GM19463 (cell line): Measurements from ENCODE around the gene PLEKHG7.

Experiments
- ATAC-seq: cut with Tn5 transposase; IDR thresholded peaks from one replicate; pipeline ENCODE4 v1.9.1; 2021; ENCODE audit warnings: mild to moderate bottlenecking, moderate library complexity; ENCODE audit not compliant: unreplicated experiment

PLEKHG7 gene

DNA sequence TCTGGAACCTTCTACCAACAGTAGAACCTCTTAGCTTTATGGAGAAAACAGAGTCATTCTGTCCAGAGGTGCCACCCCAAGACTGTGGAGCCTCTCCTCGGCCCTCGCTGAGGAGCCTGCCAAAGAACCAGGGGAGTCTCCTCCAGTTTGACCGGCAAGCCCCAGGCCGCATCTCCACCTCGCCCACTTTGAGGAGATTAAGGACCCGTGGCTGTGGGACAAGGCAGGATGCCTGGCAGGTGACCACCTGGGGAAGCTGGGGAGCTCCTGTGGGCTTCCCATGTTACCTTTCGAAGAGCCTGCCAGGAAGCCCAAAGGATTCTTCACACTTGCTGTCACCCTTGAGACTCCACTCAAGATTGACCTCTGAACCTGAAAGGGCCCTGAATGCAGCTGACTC is 3.8 kb downstream of the PLEKHG7 start:
- no peak for ATAC-seq

DNA sequence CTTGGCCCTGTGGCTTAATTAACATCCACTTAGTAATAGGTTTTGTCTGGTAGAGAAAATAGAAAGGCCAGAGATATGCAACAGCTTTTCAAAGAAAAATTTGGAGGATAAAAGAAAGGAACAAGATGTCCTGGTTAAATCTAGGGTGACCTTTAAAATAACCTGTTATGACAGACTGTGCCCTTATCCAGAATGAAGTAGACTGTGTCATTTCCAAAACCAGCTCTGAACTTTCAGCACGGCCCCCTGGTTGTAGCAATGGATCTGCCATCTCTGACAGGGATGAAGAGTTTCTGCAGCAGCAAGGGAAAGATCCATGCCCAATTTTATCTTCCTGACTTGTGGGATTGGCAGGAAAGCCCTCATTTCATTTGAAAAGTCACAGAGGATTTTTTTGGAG is 5.1 kb downstream of the PLEKHG7 start:
- no peak for ATAC-seq

DNA sequence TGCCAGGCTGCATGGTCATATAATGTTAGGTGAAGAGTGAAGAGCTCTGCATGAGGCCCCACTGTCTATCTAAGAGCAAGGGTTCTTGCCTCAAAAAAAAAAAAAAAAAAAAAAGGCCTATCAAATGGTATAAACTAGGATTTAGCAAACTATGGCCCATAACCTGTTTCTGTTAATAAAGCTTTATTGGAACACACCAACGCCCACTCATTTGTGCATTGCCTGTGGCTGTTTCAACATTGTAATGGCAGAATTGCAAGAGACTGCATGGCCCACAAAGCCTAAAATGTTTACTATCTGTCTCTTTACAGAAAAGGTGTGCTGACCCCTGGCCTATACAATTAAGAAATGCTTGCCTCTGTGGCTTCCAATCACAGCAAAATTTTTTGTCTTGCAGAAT is 12.8 kb downstream of the PLEKHG7 start:
- no peak for ATAC-seq

DNA sequence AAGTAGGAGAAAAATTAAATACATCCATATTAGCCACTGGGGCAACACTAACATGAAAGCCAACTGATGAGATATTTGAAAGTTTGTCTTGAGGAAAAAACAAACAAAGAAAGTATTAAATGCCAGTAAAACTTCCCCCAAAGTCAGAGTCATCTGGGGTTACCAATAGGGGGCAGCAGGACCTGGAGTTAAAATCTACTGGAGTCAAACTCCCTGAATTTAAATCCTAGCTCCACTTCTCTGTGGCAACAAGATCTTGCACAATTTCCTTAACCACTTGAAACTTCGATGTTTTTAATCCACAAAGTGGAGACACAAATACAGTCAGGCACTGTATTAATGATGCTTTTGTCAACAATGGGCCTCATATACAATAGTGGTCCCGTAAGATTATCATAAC is 14.4 kb downstream of the PLEKHG7 start:
- no peak for ATAC-seq

DNA sequence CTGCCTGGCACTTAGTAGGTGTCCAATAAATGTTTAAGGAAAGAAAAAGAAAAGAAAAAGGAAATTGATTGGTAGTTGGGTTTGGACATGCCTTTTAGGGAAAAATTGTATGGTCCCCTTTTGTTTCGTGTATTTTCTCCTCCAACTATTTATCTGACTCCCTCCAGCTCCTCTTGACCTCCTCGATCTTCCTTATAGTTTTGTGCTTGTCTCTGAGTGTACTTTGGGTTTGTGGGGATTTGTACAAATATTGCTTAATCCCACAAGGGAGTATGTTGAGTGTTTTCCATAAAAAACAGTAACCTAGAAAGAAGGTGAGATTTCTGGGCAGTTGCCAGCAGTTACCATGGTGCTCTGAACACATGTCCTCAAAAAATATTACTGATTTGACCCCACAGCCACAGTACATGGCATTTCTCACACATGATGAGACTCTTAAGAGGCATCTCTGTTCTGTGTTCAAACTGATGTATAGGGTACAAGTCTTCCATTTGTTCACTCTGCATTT is 15.7 kb downstream of the PLEKHG7 start:
- no peak for ATAC-seq

DNA sequence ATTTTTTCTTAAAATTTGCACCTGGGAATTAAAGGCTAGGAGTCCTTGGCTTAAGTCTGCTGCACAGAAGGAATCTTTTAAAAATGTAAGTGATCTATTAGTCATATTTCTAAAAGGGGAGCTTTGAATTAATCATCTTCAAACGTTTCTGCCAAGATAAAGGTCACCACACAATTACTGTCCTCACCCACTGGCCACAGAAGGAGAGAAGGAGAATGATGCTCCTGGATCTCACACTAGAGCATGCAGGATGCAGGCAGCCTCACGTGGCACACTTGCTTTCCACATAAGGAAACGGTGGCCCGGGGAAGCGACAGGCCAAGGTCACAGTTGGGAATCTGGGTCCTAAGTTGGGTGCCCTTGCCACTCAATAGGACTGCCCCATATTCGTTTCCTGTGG is 16.9 kb downstream of the PLEKHG7 start:
- ATAC-seq = no peak

DNA sequence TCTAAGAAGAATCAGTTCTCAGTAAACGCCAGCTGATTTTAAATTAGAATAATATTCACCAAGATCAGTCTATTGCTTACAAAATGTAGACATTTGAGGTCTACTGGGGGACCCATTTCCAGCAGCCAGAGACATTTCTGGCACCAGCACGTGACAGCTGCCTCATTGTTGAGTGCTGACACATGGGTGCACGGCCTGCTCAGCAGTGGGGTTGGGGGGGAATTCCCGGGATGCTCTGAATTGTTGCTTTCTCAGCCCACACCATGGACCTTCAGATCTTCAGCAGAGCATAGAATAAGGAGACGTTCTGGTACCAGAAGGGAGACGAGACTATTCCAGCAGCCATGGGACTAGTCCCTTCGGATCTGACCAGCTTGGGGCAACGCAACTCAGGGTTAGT is 18.3 kb downstream of the PLEKHG7 start:
- ATAC-seq = no peak

DNA sequence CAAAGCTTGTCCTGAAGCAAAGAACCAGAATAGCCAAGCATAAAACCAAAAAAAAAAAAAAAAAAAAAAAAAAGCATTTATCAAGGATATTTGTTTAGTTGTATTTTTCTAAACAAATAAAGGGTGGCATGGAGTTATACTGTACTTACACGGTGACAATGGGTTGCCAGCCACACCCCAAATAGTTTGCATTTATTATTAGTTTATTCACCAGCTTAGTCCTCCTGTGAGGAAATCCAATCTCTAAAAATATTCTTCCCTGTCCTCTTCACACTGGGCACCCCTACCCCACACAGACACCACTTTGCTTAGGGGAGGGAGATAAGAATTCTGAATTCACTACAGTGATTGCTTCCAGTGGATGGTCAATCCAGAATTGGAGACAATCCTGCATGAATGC is 18.9 kb downstream of the PLEKHG7 start:
- no peak for ATAC-seq

DNA sequence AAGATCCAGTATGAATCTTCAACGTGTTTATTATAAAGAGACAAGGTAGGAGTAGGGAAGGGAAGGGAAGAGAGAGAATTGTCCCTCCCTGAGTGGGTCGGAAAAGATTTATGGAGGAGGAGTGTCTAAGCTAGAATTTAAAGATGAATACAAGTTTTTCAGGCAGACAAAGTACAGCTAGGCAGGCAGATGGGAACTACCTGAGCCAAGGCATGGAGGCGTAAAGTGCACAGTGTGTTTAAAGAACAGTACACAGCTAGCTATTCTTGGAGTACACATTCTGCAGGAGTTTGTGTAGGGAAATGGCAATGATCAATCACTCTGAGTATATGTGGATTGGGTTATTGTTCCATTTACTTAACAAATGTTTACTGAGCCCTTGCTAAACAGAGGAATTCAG is 20.1 kb downstream of the PLEKHG7 start:
- no peak for ATAC-seq

DNA sequence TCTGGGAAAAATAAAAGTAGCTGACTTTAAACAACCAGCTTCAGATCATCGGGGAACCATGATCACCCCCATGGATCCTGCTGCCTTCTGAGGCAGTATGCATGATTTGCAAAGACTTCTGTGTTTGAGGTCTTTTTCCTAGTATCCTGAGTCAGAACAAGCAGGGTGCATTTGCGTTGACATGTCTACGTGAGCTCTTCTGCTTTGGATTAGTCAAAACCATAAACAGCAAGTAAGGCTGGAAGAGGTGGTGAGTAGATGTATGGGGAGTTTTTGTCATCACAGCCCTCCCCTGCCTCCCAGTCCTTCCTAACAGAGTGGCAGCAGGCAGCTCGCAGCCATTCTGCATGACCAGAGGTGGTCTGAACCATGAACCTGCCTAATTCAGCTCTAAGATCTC is 24.1 kb downstream of the PLEKHG7 start:
- ATAC-seq = no peak

DNA sequence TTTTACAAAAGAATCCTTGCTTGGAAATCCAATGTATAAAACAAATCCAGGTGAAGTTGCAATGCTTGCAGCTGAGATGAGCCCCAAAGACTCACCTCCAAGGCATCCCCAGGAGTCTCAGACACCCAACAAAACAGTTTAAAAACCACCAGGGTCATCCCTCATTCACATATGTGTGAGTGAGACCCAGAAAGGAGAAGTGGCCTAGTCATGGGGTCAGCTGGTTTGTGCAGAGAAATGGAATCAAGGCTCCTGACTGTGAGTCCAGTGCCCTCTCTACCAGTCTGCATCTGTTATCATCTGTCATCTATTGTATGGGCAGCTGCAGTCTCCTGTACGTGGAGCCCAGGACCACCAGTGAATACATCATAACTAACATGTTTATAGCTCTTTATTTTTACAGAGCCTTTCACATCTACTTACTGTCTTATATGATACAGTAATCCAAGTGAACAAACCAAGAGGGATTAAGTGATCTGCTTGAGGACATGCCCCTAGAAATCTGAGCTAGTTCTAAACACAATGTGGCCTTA is 27.1 kb downstream of the PLEKHG7 start:
- ATAC-seq = no peak

DNA sequence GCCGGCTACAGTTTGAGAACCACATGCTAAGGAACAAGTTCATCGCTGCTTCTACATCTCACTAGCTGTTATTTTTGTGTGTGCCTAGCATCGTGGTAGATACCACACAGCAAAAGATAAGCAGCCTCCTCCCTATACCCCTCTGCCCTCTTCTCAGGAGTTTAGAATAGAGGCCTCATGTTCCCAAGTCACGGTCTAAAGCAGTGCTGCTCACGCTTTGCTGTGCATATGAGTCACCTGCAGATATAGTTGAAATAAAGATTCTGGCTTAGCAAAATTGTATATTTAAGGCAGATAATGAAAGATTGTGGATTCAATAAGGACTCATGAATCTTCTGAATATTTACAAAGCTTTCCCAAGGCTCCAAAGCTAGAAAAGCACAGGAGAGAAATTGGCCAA is 28.0 kb downstream of the PLEKHG7 start:
- no peak for ATAC-seq

DNA sequence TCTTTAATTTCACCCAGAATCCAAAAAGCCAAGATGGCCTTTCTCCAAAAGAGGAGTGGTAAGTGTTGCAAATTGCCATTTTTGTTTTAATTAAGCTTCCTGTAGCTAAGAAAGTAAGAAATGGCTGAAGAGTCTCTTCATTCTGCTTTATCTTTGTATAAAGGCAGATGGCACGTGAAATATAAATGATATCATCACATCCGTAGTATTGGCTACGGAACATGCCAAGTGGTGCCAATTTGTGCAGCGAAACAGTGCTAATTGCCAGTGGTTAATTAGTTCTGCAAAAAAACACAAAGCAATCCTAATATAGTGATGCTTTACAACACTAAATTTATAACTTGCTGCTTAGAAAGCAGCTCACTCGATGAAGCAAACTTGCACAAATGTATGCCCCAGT is 29.4 kb downstream of the PLEKHG7 start:
- no peak for ATAC-seq

DNA sequence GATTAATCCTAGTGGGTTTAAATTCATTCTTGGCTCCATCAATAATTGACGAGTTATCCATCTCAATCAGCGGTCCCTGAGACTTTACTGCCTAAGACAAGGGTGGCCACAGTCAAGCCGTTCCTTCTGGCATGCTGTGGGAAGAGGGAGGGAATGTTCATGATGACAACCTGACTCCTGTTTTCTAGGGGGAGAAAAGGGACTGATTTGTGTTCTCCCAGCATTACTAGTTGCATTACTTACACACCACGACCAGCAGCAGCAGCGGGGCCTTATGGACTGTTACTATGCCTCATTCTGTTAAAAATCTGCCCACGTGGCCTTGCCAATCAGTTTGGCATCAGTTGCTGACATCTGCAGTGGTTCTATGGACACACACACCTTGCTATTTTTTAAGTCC is 29.9 kb downstream of the PLEKHG7 start:
- no peak for ATAC-seq

DNA sequence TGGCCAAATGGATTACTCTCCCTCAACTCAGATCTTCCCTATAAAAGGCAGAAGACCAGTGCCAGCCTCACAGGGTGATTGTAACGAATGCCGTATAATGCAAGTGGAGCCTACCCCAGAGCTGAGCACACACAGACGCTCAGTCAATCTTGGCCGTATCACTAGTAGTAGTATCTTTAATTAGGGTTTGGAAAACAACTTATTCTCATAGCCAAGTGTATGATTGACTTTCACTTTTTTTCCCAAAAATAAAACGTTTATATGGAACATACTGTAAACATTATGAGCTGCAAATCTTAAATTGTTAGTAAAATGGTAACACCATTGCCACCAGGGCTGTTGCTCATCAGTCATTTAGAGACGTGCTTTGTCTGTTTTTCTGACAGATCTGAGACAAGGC is 30.4 kb downstream of the PLEKHG7 start:
- no peak for ATAC-seq

DNA sequence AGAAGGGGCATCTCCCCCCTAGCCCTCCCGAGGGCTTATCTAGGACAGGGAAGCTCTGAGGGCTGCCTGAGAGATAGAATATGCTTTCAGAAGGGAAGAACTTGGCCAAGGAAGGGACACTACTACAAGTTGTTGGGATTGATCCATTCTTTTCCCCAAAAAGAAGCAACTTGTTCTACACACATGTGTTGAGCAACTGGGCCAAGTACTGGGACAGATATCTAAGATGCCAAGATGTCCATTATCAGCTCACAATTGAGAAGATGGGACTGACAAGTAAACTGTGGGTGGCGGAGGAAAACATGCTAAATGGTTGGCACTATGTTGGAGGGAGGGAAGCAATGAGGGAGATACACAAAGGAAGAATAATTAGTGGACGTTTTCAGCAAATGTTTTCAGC is 30.9 kb downstream of the PLEKHG7 start:
- ATAC-seq = no peak

DNA sequence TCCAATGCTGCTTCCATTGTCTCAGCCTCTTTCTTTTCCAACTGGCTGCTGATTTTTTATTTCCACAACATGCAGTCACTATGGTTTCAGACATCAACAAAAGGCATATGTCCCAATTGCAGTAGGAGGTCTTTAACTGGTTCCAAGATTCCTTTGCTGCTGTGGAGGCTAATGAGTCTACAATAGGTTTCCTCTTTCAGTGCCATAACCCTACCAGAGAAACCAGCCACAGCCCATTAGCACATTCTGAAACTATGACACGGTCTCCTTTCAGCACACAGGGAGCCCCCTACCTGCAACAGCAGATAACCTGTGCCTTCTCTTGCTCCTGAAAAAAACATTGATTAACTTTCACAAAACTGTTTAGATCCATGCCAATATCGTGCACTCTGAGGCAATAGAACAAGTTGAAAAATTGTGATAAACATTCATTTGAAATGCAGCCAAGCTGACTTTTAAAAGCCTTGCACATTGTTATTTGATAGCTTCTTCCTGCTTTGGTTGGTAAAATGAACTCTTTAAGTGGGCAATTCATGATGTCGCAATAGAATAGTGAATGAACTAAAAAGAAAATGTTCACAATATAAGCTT is 32.4 kb downstream of the PLEKHG7 start:
- ATAC-seq = no peak

DNA sequence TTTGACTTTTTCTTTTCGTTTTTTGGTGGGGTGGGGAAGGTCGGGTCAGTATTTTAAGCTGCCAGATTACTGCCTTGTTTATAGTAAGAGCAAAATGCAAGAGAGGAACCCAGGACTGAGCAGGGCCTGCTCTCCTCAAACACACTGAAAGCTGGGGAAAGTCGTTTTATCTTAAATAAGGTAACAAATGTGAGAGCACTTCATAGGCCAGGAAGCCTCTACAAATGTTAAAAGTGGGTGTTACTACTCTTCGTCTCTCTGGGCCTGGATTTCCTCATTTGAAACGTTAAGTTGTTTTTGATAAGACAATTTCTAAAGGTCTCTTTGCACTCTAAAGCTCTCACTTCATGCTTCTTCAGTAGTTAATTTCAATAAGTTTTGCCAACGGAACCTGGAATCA is 33.8 kb downstream of the PLEKHG7 start:
- ATAC-seq = no peak

DNA sequence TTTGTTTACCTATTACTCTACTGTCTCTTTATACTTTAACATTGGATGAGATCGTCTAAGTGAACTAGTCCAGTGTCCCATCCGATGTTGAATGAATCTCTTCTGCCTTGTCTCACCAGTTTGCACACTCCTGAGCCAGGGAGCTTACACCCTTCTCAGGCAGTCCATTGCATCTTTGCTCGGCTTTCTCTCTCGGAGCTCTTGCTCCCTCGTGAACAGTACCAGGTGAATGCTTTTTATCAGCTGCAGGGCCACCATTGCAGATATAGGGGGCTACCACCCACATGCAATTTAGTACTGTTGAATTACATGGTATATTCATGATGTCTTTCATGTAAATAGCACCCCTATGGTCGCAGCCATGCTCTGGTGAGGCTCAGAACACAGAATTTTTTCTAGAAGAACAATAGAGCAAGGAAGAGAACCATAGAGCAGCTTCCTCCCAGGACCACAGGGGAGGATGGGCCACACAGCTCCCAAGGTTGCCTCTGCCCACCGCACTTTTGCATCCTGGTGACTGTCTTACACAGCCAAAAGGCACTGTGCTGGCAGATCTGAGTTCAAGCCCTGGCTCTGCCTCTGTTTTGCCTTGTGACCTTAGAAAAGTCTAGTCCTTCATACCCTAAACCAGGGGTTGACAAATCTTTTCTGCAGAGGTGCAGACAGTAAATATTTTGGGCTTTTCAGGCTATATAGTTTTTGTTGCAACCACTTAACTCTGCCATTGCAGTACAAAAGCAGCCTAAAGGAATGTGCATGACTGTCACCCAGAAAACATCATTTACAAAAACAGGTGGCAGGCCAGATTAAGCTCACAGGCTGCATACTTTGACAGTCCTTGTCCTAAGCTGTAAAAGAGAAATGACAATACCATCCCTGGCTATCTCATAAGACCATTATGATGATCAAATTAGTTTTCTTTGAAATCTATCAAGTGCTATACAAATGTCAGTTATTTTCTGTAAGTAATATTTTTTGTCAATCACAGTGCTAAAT is 35.4 kb downstream of the PLEKHG7 start:
- ATAC-seq = no peak

DNA sequence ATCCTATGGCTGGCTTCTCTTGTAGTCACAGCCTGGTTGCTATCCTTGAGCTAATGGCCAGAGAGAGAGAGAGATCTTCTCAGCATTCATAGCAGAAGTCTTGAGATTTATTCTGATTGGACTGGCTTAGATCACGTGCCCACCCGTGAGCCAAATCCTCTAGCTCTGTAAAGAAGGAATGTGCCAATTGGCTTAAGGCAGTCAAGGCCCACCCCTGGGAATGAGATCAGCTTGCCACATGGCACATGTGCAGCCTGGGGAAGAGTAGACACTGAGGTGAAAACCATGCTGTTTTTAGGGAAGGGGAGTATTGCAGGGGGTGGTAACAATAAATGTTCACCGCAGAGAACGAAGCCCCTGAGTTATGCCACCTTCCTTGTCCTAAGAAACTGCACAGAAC is 36.3 kb downstream of the PLEKHG7 start:
- ATAC-seq = no peak

DNA sequence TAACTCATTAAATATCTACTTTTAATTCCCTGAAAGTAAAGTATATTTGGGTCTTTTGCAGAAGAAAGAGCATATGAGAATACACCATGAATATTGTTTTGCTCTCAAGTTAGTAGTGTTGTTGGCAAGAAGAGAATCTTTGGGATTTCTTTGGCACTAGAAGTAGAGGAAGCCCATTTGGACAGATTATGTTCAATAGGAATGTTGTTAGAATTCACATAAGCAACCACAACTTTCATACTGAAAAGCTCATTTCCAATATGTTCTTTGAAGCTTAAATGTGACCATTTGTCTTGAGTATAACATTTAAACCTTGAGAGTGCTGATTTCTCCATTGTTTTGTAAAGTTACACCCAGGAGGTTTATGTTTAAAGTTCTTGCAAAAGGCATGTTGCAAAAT is 37.6 kb downstream of the PLEKHG7 start:
- ATAC-seq = no peak

DNA sequence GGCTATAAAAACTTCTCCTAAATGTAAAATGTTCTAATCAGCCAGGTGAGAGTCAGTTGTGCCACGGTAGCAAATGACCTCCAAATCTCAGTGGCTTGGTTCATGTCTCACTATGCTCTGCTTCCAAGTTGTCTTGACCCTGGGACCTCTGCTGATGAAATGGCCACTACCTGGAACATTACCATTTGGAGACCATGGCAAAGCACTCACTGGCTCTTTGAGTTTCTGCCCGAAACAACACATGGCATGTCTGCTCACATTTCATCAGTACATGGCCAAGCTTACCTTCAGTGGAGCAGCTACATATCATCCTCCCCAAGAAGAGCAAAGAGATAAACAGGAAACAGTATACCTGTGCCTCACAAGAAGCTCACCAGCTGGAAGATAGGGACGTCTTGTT is 40.2 kb downstream of the PLEKHG7 start:
- no peak for ATAC-seq
